Peyer's patch (tissue), 4 donors: ENCODE data around the gene SAFB. TPM values are rescaled to one million over a fixed set of nuclear protein-coding genes. Genes with fewer than 3 reads are reported as not detected.

Source experiments
- DNase-seq, 3 donors: peaks; one replicate each; pipeline ENCODE4 v3.0.0-alpha.2; 2017 to 2019
- H3K27ac ChIP-seq, 4 donors: fragments of 200-600 bp; sonication (generic); one replicate each; pipeline ENCODE4 v1.5.1; 2016 to 2019
- H3K27me3 ChIP-seq, 2 donors: fragments of 200-600 bp; sonication (generic); one replicate each; pipeline ENCODE4 v1.5.1; 2019
- H3K36me3 ChIP-seq, 3 donors: fragments of 200-600 bp; sonication (generic); one replicate each; pipeline ENCODE4 v1.5.1; 2016 to 2019
- H3K4me1 ChIP-seq, 4 donors: fragments of 200-600 bp; sonication (generic); one replicate each; pipeline ENCODE4 v1.5.1; 2016 to 2019
- H3K4me3 ChIP-seq, 4 donors: fragments of 200-600 bp; sonication (generic); 1 replicate in 3 of 4; 2 replicates in 1 of 4; pipeline ENCODE4 v1.5.1; 2016 to 2019; ENCODE audit warnings: mild to moderate bottlenecking in 1 of 4
- H3K9me3 ChIP-seq, 4 donors: fragments of 200-600 bp; sonication (generic); one replicate each; pipeline ENCODE4 v1.5.1; 2016 to 2019; ENCODE audit warnings: mild to moderate bottlenecking in 1 of 4
- CTCF ChIP-seq, 6 experiments: fragments of 450-650 bp in 4 of 6; fragments of 200-600 bp in 2 of 6; sonication (generic) in 1 of 6; IDR thresholded peaks; one replicate each; pipeline ENCODE4 v1.5.1; 2017 to 2019; ENCODE audit warnings: antibody characterized with exemption in 6 of 6, mild to moderate bottlenecking in 3 of 6, moderate library complexity in 1 of 6
- POLR2A ChIP-seq, 2 donors: fragments of 450-650 bp; IDR thresholded peaks; one replicate each; pipeline ENCODE4 v1.5.1; 2017; ENCODE audit warnings: antibody characterized with exemption in 2 of 2, mild to moderate bottlenecking in 2 of 2, moderate library complexity in 2 of 2
- total RNA-seq, 4 donors: library from RNA; depleted of rRNA; stranded (reverse); fragments of >200 nt; gene quantifications; one replicate each; pipeline ENCODE4 v1.1.0, GENCODE V29; 2016

SAFB gene
- total RNA-seq, 4 donors from 2014 or later = 86.3 to 374 (median 163) TPM

DNA sequence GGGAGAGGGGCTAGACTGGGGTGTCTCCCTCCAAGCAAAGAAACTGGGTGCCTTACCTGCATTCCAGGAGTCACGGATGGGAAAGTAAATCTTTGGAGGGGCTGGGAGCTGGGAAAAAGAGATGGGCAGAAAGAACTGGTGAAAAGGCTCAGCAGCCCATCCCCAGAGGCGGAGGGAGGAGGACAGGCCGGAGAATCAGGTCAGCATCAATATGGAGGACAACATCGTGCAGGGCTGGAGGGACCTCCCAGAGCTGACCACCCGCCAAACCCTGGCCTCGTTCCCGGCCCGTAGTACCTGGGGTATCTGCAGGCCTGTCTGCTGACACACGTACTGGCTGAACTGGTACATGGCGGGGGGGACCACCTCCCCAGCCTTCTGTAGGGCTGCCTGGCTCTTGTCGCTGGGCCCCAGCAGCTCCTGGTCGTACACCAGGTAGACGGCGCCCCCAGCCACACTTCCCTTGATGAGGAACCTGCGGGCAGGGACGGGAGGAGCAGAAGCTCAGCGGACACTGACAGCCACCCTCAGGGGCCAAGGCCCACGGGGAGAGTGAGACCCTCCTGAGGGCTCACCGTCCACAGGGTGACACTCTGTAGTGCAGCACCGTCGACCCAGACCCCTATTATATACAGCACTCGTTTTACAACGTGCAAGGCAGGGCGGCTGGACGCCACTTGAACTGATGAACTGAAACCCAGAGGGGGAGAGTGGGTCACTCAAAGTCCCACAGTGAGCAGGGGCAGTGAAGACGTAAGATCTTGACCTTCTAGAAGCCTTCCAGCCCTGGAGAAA is 56.6 kb downstream of the SAFB start:
- peak overlapping the region; percentile 79 to 98 (median 89) for H3K4me3 ChIP-seq
- no peak for TF ChIP-seq CTCF (IDR thresholded peaks at IDR 0.05)
- no peak for TF ChIP-seq POLR2A (IDR thresholded peaks at IDR 0.05)
- DNase-seq = peak in 1 of 3 donors; percentile 53
- peaks cover 0 to 16% (median 10%) of the 10 kb centered on the region in 4 donors for H3K4me1 ChIP-seq
- H3K27ac ChIP-seq = peak overlapping the region; percentile 83 to 94 (median 93)
- H3K9me3 ChIP-seq = no peaks in the 10 kb centered on the region
- no peaks in the 10 kb centered on the region for H3K27me3 ChIP-seq
- no peaks in the 10 kb centered on the region for H3K36me3 ChIP-seq

DNA sequence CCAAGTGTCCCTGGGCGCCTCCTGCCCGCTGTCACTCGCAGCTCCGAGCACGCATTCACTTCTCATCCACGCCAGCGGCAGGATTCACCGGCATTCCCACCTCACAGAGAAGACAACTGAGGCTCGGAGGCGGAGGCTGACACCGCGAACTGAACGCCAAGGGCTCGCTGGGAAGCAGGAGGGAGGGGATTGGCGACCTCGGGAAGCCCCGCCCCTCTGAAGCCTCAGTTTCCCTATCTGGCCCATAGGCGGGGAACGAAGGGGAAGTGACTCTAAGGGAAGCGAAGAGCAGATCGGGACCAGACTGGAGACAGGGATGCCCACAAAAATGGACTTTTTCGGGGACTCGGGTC is 57.2 kb downstream of the SAFB start:
- no peaks in the 10 kb centered on the region for H3K9me3 ChIP-seq
- H3K36me3 ChIP-seq = no peaks in the 10 kb centered on the region
- no peaks in the 10 kb centered on the region for H3K27me3 ChIP-seq
- H3K4me1 ChIP-seq = peaks cover 0 to 16% (median 10%) of the 10 kb centered on the region in 4 donors
- H3K27ac ChIP-seq = peak overlapping the region; percentile 83 to 94 (median 93)
- DNase-seq = peak in 2 of 3 donors; percentile 29 to 71
- TF ChIP-seq CTCF (IDR thresholded peaks at IDR 0.05) (peak in 1 of 6 experiments; percentile 13), POLR2A (IDR thresholded peaks at IDR 0.05) (no peak)
- H3K4me3 ChIP-seq = peak overlapping the region; percentile 79 to 98 (median 89)

- DNase-seq = peak; percentile 98 to 100 (median 99)
- peak within 1 kb of the TSS; percentile 79 to 98 (median 89) for H3K4me3 ChIP-seq
- peaks cover 0 to 16% (median 10%) of the 10 kb centered on the region in 4 donors for H3K4me1 ChIP-seq
- peak within 1 kb of the TSS; percentile 83 to 94 (median 93) for H3K27ac ChIP-seq
- H3K9me3 ChIP-seq = no peaks in the 10 kb centered on the region
- peak; percentile 30 to 61 for TF ChIP-seq POLR2A (IDR thresholded peaks at IDR 0.05)
- TF ChIP-seq CTCF (IDR thresholded peaks at IDR 0.05) = peak in 1 of 6 experiments; percentile 1
- no peaks in the 10 kb centered on the region for H3K36me3 ChIP-seq
- H3K27me3 ChIP-seq = no peaks in the 10 kb centered on the region
These were observed 57.8 kb downstream of the SAFB start, which contains the start of the genes HSD11B1L and MICOS13 for GRCh38 chr19:5680437-5681368. HSD11B1L (plus strand) TSS chr19:5681027; CDS start chr19:5684833, 3,806 bp downstream. MICOS13 (minus strand) TSS chr19:5680516; CDS start chr19:5680486, 30 bp downstream.

GRCh38 chr19:5681391-5682106 is 58.7 kb downstream of the SAFB start:
- no peaks in the 10 kb centered on the region for H3K9me3 ChIP-seq
- H3K4me1 ChIP-seq = peaks cover 0 to 21% (median 10%) of the 10 kb centered on the region in 4 donors
- no peaks in the 10 kb centered on the region for H3K27me3 ChIP-seq
- no peak for DNase-seq
- H3K27ac ChIP-seq = peak overlapping the region in 1 of 4 donors; percentile 93
- TF ChIP-seq POLR2A (IDR thresholded peaks at IDR 0.05) (no peak), CTCF (IDR thresholded peaks at IDR 0.05) (no peak)
- no peaks in the 10 kb centered on the region for H3K36me3 ChIP-seq
- peak overlapping the region; percentile 79 to 98 (median 89) for H3K4me3 ChIP-seq

GRCh38 chr19:5682107-5682482 is 59.2 kb downstream of the SAFB start:
- DNase-seq = no peak
- no peaks in the 10 kb centered on the region for H3K36me3 ChIP-seq
- no peaks in the 10 kb centered on the region for H3K27me3 ChIP-seq
- H3K27ac ChIP-seq = no peak overlapping the region
- TF ChIP-seq POLR2A (IDR thresholded peaks at IDR 0.05) = no peak
- H3K9me3 ChIP-seq = no peaks in the 10 kb centered on the region
- H3K4me3 ChIP-seq = no peak overlapping the region
- peaks cover 0 to 21% (median 11%) of the 10 kb centered on the region in 4 donors for H3K4me1 ChIP-seq
